ENCODE data around the gene OR4L1. TPM values are rescaled to one million over a fixed set of nuclear protein-coding genes. Genes with fewer than 3 reads are reported as not detected.

The OR4L1 gene
- total RNA-seq, 4 donors from 2014 or later, result not detected

DNA sequence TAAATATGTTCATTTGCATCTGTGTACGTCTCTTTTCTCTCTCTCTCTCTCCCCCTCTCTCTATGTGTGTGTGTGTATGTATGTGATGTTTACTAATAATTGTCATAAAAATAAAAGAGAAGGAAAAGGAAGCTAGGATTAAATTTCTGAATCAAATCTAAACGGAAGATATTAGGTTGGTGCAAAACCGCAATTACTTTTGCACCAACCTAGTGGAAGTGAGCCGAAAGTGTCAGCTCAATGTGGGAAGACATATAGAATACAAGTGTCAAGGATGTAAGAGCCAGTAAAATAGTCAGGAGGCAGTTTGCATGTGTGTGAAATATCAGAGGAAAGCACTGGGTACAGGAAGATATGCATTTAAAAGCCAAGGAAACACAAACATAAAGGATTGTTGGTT lies 32.2 kb downstream of the OR4L1 start:
- TF ChIP-seq, protein P1, sequence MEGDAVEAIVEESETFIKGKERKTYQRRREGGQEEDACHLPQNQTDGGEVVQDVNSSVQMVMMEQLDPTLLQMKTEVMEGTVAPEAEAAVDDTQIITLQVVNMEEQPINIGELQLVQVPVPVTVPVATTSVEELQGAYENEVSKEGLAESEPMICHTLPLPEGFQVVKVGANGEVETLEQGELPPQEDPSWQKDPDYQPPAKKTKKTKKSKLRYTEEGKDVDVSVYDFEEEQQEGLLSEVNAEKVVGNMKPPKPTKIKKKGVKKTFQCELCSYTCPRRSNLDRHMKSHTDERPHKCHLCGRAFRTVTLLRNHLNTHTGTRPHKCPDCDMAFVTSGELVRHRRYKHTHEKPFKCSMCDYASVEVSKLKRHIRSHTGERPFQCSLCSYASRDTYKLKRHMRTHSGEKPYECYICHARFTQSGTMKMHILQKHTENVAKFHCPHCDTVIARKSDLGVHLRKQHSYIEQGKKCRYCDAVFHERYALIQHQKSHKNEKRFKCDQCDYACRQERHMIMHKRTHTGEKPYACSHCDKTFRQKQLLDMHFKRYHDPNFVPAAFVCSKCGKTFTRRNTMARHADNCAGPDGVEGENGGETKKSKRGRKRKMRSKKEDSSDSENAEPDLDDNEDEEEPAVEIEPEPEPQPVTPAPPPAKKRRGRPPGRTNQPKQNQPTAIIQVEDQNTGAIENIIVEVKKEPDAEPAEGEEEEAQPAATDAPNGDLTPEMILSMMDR (IDR thresholded peaks at IDR 0.05; ENCODE audit: low read depth), result no peak

DNA sequence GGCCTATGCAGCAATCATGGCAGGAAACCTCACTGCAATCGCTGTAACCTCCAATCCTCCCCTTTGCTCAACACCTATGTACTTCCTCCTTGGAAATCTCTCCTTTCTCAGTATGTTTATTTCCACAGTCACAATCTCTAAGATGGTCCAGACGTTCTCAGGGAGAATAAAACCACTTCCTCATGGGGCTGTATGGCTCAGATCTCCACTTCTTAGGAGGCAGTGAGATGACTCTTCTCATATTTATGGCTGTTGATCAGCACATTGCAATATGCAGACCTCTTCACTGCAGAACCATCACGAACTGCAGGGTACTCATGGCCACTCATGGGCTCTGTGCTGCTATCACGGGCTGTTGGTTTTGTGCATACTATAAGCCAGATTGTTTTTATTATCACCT lies 33.6 kb downstream of the OR4L1 start:
- TF ChIP-seq, protein P1 (IDR thresholded peaks at IDR 0.05; ENCODE audit: low read depth), result no peak

DNA sequence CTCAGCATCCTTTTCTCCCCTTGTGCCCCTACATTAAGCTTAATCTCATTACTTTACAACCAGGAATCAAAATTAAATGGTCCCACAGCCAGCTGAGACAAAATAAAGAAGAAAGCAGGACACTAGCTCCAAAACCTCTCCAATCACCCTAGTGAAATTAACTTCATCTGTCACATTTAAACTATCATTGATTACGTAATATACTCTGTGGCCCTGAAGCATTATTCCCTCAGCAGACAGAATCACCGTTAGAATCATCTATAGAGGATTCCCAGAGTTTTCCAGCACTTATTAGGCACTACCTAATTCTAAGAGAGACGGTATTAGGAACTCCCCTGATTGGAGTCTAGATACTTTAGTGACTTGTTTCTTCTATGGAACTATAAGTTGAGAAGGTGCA lies 50.6 kb downstream of the OR4L1 start, which contains the start of gene OR4K17:
Gene OR4K17, plus strand, starts transcription at position 302 of the 400 bp plus-strand sequence. CDS start 6,761 bp downstream, outside the sequence.
- TF ChIP-seq, protein P1 (IDR thresholded peaks at IDR 0.05; ENCODE audit: low read depth), result no peak

Small RNA genes within 50 kb of the gene (small RNA-seq; reads per million reads assigned to genes)
- gene RNA5SP380, result not detected

Other genes starting within 250 kb of the OR4L1 start
- not detected for gene OR4K2, start 184.9 kb upstream of the OR4L1 start, total RNA-seq
- gene OR4K5, start 139.4 kb upstream of the OR4L1 start, total RNA-seq, result not detected
- not detected for gene OR4K1, start 129.1 kb upstream of the OR4L1 start, total RNA-seq
- not detected for gene OR4K15, start 84.5 kb upstream of the OR4L1 start, total RNA-seq
- not detected for gene OR4Q2, start 57.9 kb upstream of the OR4L1 start, total RNA-seq
- gene OR4K14, start 40.7 kb upstream of the OR4L1 start, total RNA-seq, result not detected
- not detected for gene OR4K13, start 24.0 kb upstream of the OR4L1 start, total RNA-seq
- gene OR4K17, start 50.7 kb downstream of the OR4L1 start, total RNA-seq, result not detected
- gene OR4N5, start 78.8 kb downstream of the OR4L1 start, total RNA-seq, result not detected
- gene OR11G2, start 130.9 kb downstream of the OR4L1 start, total RNA-seq, result not detected
- gene OR11H6, start 163.7 kb downstream of the OR4L1 start, total RNA-seq, result not detected
- not detected for gene OR11H7, start 168.9 kb downstream of the OR4L1 start, total RNA-seq
- gene OR11H4, start 179.2 kb downstream of the OR4L1 start, total RNA-seq, result not detected
- gene TTC5, start 245.9 kb downstream of the OR4L1 start, total RNA-seq, result 10 to 100 TPM in 3 of 4 donors, 1 to 10 TPM in 1; 9.2 to 11.7 (median 10.8) TPM